Measurements from ENCODE around the gene INTS1. TPM values are rescaled to one million over a fixed set of nuclear protein-coding genes. Genes with fewer than 3 reads are reported as not detected.

Gene INTS1
- total and polyA plus RNA-seq, 3 donors from 2014 or later: 142 to 185 (median 142) TPM

- H3K36me3 ChIP-seq (ENCODE audit: low read depth, missing control alignments): no peaks in the 10 kb centered on the region
- DNase-seq: no peak
- intact Hi-C loops (cut with DNase I; ENCODE audit: low total_unique reads): no loop called here
- H3K4me3 ChIP-seq: no peak overlapping the region
- peaks cover 15% of the 10 kb centered on the region for H3K4me1 ChIP-seq
- H3K27me3 ChIP-seq: no peaks in the 10 kb centered on the region
- no peak overlapping the region for H3K27ac ChIP-seq
- 88 to 92% methylated on average over 13 of the region's 13 CpGs for WGBS, 2 donors
- no peak for TF ChIP-seq CTCF (IDR thresholded peaks at IDR 0.05)
- no peak for TF ChIP-seq POLR2A (IDR thresholded peaks at IDR 0.05)
- H3K9me3 ChIP-seq: no peaks in the 10 kb centered on the region
Observed at GRCh38 chr7:1455955-1456354, 48.2 kb downstream of the INTS1 start.

- no peak for DNase-seq
- Histone ChIP-seq H3K36me3 (ENCODE audit: low read depth, missing control alignments) (no peaks in the 10 kb centered on the region), H3K9me3 (no peaks in the 10 kb centered on the region), H3K27ac (no peak overlapping the region), H3K4me3 (no peak overlapping the region), H3K4me1 (peaks cover 10% of the 10 kb centered on the region), H3K27me3 (no peaks in the 10 kb centered on the region)
- intact Hi-C loops (cut with DNase I; ENCODE audit: low total_unique reads): no loop called here
- WGBS, 2 donors: 81 to 97% methylated on average over 4 to 18 of the region's 26 CpGs
- TF ChIP-seq CTCF (IDR thresholded peaks at IDR 0.05): no peak
- TF ChIP-seq POLR2A (IDR thresholded peaks at IDR 0.05): no peak
Observed at GRCh38 chr7:1455241-1455939, 48.8 kb downstream of the INTS1 start.

GRCh38 chr7:1454542-1454941 is 49.6 kb downstream of the INTS1 start:
- TF ChIP-seq CTCF (IDR thresholded peaks at IDR 0.05) (no peak), POLR2A (IDR thresholded peaks at IDR 0.05) (no peak)
- no peak for DNase-seq
- Histone ChIP-seq H3K4me1 (peaks cover 9% of the 10 kb centered on the region), H3K36me3 (ENCODE audit: low read depth, missing control alignments) (no peaks in the 10 kb centered on the region), H3K9me3 (no peaks in the 10 kb centered on the region), H3K4me3 (no peak overlapping the region), H3K27ac (no peak overlapping the region), H3K27me3 (no peaks in the 10 kb centered on the region)
- intact Hi-C loops (cut with DNase I; ENCODE audit: low total_unique reads): no loop called here
- 100% methylated on average over 1 of the region's 14 CpGs; no CpG with 5 or more reads in 1 of the 2 donors for WGBS, 2 donors

GRCh38 chr7:1452205-1452604 is 52.0 kb downstream of the INTS1 start:
- DNase-seq: no peak
- H3K27ac ChIP-seq: no peak overlapping the region
- 70 to 87% methylated on average over 1 to 19 of the region's 19 CpGs for WGBS, 2 donors
- intact Hi-C loops (cut with DNase I; ENCODE audit: low total_unique reads): no loop called here
- H3K36me3 ChIP-seq (ENCODE audit: low read depth, missing control alignments): no peaks in the 10 kb centered on the region
- H3K4me3 ChIP-seq: no peak overlapping the region
- TF ChIP-seq POLR2A (IDR thresholded peaks at IDR 0.05) (no peak), CTCF (IDR thresholded peaks at IDR 0.05) (no peak)
- no peaks in the 10 kb centered on the region for H3K9me3 ChIP-seq
- no peaks in the 10 kb centered on the region for H3K4me1 ChIP-seq
- no peaks in the 10 kb centered on the region for H3K27me3 ChIP-seq

GRCh38 chr7:1450987-1451386 is 53.2 kb downstream of the INTS1 start:
- H3K27ac ChIP-seq: no peak overlapping the region
- H3K36me3 ChIP-seq (ENCODE audit: low read depth, missing control alignments): no peaks in the 10 kb centered on the region
- no peak overlapping the region for H3K4me3 ChIP-seq
- WGBS, 2 donors: 87 to 88% methylated on average over 9 to 11 of the region's 11 CpGs
- H3K9me3 ChIP-seq: no peaks in the 10 kb centered on the region
- no peak for TF ChIP-seq POLR2A (IDR thresholded peaks at IDR 0.05)
- no peak for TF ChIP-seq CTCF (IDR thresholded peaks at IDR 0.05)
- H3K27me3 ChIP-seq: no peaks in the 10 kb centered on the region
- no peaks in the 10 kb centered on the region for H3K4me1 ChIP-seq
- intact Hi-C loops (cut with DNase I; ENCODE audit: low total_unique reads): no loop called here
- DNase-seq: no peak

All from testis (tissue), 3 donors.